PC-9 (cell line): ENCODE data around the gene FBRSL1. TPM values are rescaled to one million over a fixed set of nuclear protein-coding genes. Genes with fewer than 3 reads are reported as not detected.

ENCODE experiments used
- BruUV-seq: library from RNA; stranded (reverse); fragments of 400-500 nt; replicated peaks from 2 replicates; lab custom pipeline; 2021; lab: Mats Ljungman, UMichigan
- CTCF ChIA-PET: fragments of 300-600 bp; sonication (Branson Sonifier 250); formaldehyde crosslinking; loops from one replicate; lab custom pipeline; 2022; ENCODE audit warnings: antibody characterized with exemption; lab: Charles Lee
- POLR2A ChIA-PET: fragments of 300-600 bp; sonication (Branson Sonifier 250); formaldehyde crosslinking; loops from one replicate; lab custom pipeline; 2022; ENCODE audit warnings: antibody characterized with exemption; ENCODE audit not compliant: unreplicated experiment; lab: Charles Lee
- DNase-seq, 2 experiments: peaks; one replicate each; pipeline versions ENCODE4 v3.0.0 to v3.0.0-alpha.2; 2015 to 2022; ENCODE audit warnings: mixed read lengths in 1 of 2
- H2AFZ ChIP-seq: fragments of 200-600 bp; sonication (generic); 2 replicates; pipeline ENCODE4 v1.8.1; 2017; ENCODE audit warnings: antibody characterized with exemption
- H3F3A ChIP-seq: fragments of 200-600 bp; sonication (generic); 2 replicates; pipeline ENCODE4 v1.8.1; 2017; ENCODE audit warnings: antibody characterized with exemption, mild to moderate bottlenecking, low read depth; ENCODE audit not compliant: insufficient read depth
- H3K27ac ChIP-seq: fragments of 200-600 bp; sonication (generic); 2 replicates; pipeline ENCODE4 v1.6.1; 2016; ENCODE audit warnings: mixed run types
- H3K27me3 ChIP-seq: fragments of 200-600 bp; sonication (generic); 2 replicates; pipeline ENCODE4 v1.6.1; 2016; ENCODE audit warnings: low read depth, mixed run types; ENCODE audit not compliant: insufficient read depth
- H3K36me3 ChIP-seq: fragments of 200-600 bp; sonication (generic); 2 replicates; pipeline ENCODE4 v1.6.1; 2016; ENCODE audit warnings: low read depth, mixed run types
- H3K4me1 ChIP-seq: fragments of 200-600 bp; sonication (generic); replicated peaks from 2 replicates; pipeline ENCODE4 v1.6.1; 2016; ENCODE audit warnings: mixed run types; ENCODE audit not compliant: insufficient read depth
- H3K4me2 ChIP-seq: fragments of 200-600 bp; sonication (generic); 2 replicates; pipeline ENCODE4 v1.6.1; 2017; ENCODE audit warnings: mixed run types
- H3K4me3 ChIP-seq: fragments of 200-600 bp; sonication (generic); 2 replicates; pipeline ENCODE4 v1.6.1; 2016; ENCODE audit warnings: mixed run types
- H3K79me2 ChIP-seq: fragments of 200-600 bp; sonication (generic); 2 replicates; pipeline ENCODE4 v1.6.1; 2017; ENCODE audit warnings: low read depth, mixed run types
- H3K9me2 ChIP-seq: fragments of 200-600 bp; sonication (generic); 2 replicates; pipeline ENCODE4 v1.8.1; 2017; ENCODE audit warnings: mild to moderate bottlenecking; ENCODE audit not compliant: insufficient read depth
- H3K9me3 ChIP-seq: fragments of 200-600 bp; sonication (generic); 2 replicates; pipeline ENCODE4 v1.8.1; 2016; ENCODE audit warnings: low read depth; ENCODE audit not compliant: insufficient read depth
- H4K20me1 ChIP-seq: fragments of 200-600 bp; sonication (generic); 2 replicates; pipeline ENCODE4 v1.8.1; 2017; ENCODE audit not compliant: insufficient read depth
- CTCF ChIP-seq: fragments of 200-600 bp; sonication (generic); conservative IDR thresholded peaks from 2 replicates; pipeline ENCODE4 v1.6.1; 2017; ENCODE audit warnings: mixed run types, antibody characterized with exemption, mild to moderate bottlenecking, moderate library complexity
- EZH2 ChIP-seq: fragments of 200-600 bp; sonication (generic); IDR thresholded peaks from 2 replicates; pipeline ENCODE4 v1.8.0; 2017; ENCODE audit warnings: antibody characterized with exemption, low read depth
- intact Hi-C: fragments of 100-400 bp; cut with micrococcal nuclease; formaldehyde crosslinking; loops from one replicate; pipeline ENCODE4 v1.10.0; 2022; ENCODE audit not compliant: unreplicated experiment
- total RNA-seq: library from RNA; stranded (reverse); gene quantifications from 2 replicates; pipeline ENCODE4 v1.2.3, GENCODE V29; 2021

The FBRSL1 gene
- total RNA-seq, 1 experiment from 2014 or later, result 59.5 TPM

- H3K9me3 ChIP-seq, result no peaks in the 10 kb centered on the region
- H4K20me1 ChIP-seq, result no peaks in the 10 kb centered on the region
- no peaks in the 10 kb centered on the region for H3K9me2 ChIP-seq
- no peak overlapping the region for H3K27ac ChIP-seq
- TF ChIP-seq EZH2 (no peak), CTCF (no peak)
- CTCF ChIA-PET, result no interaction called here
- no peaks in the 10 kb centered on the region for H3K79me2 ChIP-seq
- intact Hi-C loops, result no loop called here
- no TSS peak for BruUV-seq
- H2AFZ ChIP-seq, result no peak overlapping the region
- peaks cover 49% of the 10 kb centered on the region for H3K27me3 ChIP-seq
- peaks cover 3% of the 10 kb centered on the region; the same call in 1 of the 2 replicates for H3F3A ChIP-seq
- no peak overlapping the region for H3K4me2 ChIP-seq
- DNase-seq, result no peak
- H3K4me1 ChIP-seq, result no peaks in the 10 kb centered on the region
- H3K4me3 ChIP-seq, result no peak overlapping the region
- POLR2A ChIA-PET, result no interaction called here
- H3K36me3 ChIP-seq, result no peaks in the 10 kb centered on the region
Observed at GRCh38 chr12:132458846-132459641, 30.9 kb upstream of the FBRSL1 start.

GRCh38 chr12:132460571-132460970, 29.4 kb upstream of the FBRSL1 start:
- Histone ChIP-seq H3K79me2 (no peaks in the 10 kb centered on the region), H2AFZ (no peak overlapping the region), H3K9me2 (no peaks in the 10 kb centered on the region), H3K27me3 (peaks cover 51% of the 10 kb centered on the region), H3K36me3 (no peaks in the 10 kb centered on the region), H3K4me1 (no peaks in the 10 kb centered on the region), H3K4me3 (no peak overlapping the region), H3K9me3 (no peaks in the 10 kb centered on the region), H3K4me2 (no peak overlapping the region), H4K20me1 (no peaks in the 10 kb centered on the region), H3F3A (peaks cover 2% of the 10 kb centered on the region; the same call in 1 of the 2 replicates), H3K27ac (no peak overlapping the region)
- CTCF ChIA-PET, result interaction anchor here (0.7 kb wide), 1 partner anchor 292 kb away, joined by 3 read pairs; no protein-coding TSS in a partner anchor
- intact Hi-C loops, result no loop called here
- POLR2A ChIA-PET, result no interaction called here
- no peak for DNase-seq
- no TSS peak for BruUV-seq
- TF ChIP-seq CTCF (peak; percentile 65; the same call in 1 of the 2 replicates), EZH2 (no peak)

- Histone ChIP-seq H3F3A (no peaks in the 10 kb centered on the region), H3K27me3 (peaks cover 60% of the 10 kb centered on the region), H3K4me2 (no peak overlapping the region), H3K9me2 (no peaks in the 10 kb centered on the region), H4K20me1 (no peaks in the 10 kb centered on the region), H3K27ac (no peak overlapping the region), H3K4me1 (no peaks in the 10 kb centered on the region), H3K9me3 (no peaks in the 10 kb centered on the region), H3K79me2 (no peaks in the 10 kb centered on the region), H2AFZ (no peak overlapping the region), H3K36me3 (no peaks in the 10 kb centered on the region), H3K4me3 (no peak overlapping the region)
- POLR2A ChIA-PET, result no interaction called here
- no TSS peak for BruUV-seq
- no peak for DNase-seq
- intact Hi-C loops, result no loop called here
- TF ChIP-seq CTCF, result no peak
- TF ChIP-seq EZH2, result no peak
- CTCF ChIA-PET, result no interaction called here
Observed at GRCh38 chr12:132461526-132461925, 28.4 kb upstream of the FBRSL1 start.
